ENCODE results near the gene GET3. TPM values are rescaled to one million over a fixed set of nuclear protein-coding genes. Genes with fewer than 3 reads are reported as not detected.
A peak's percentile ranks its signal among the peaks of the same experiment; 100 is the strongest.

The GET3 gene
- total and polyA plus RNA-seq, 2 of the 13 experiments (the other 11 are each of a cell fraction or from before 2014, with no cell fraction given): 57.7 to 59.4 TPM

DNA sequence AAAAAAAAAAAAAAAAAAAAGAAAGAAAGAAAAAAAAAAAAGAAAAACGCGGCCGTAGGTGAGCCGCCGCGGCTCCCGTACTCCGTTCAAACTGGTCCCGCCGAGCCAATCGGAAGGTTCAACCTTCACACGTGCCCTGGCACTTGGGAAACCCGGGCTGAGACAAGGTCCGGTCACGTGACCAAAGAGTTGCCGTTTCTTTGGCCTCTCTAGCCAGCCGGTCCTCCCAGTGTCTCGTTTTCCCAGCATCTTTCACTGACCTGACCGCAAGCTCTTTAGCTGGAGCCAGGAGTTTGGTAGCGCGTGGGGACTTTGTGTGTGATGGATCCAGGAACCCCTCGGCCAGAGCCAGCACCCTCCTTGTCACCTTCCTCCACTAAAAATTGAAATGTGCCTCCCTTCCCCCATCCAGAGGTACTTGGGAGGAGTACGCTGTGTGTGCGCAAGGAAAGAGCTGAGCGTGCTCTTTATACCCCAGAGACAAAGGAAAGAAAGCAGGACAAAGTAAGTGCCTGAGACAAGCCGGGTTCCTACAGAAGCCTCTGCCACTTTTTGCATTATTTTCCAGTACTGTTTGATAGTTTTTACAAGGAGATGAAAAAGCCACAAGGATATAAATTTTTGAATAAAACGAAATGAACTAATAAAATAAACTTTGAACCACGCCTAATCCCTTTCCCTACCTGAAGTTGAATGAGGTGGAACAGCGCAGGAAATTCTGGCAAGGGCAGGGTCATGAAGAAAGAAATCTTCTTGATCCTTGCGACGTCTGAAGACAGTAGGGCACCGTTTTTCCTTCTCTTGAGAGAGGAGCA, 14.5 kb upstream of the GET3 start (continued):
- TF ChIP-seq ZBED4 (CRISPR knock-in tag; IDR thresholded peaks at IDR 0.05; ENCODE audit: borderline replicate concordance) (0 out of 2 replicates have a peak, but pooled peaks have one; percentile 9), CREM (IDR thresholded peaks at IDR 0.05) (peak; percentile 86), CREM (CRISPR knock-in tag; IDR thresholded peaks at IDR 0.05) (no peak), MXI1 (IDR thresholded peaks at IDR 0.05; ENCODE audit: borderline replicate concordance, low read depth, low read length) (peak; percentile 83; the same call in 1 of the 3 replicates), ZNF251 (CRISPR knock-in tag; IDR thresholded peaks at IDR 0.05) (no peak), ZBTB3 (CRISPR knock-in tag; IDR thresholded peaks at IDR 0.05; ENCODE audit: borderline replicate concordance, low read depth) (no peak), HOXA5 (CRISPR knock-in tag; IDR thresholded peaks at IDR 0.05) (0 out of 2 replicates have a peak, but pooled peaks have one; percentile 24), NR2C2 (CRISPR knock-in tag; IDR thresholded peaks at IDR 0.05; ENCODE audit: borderline replicate concordance) (peak; percentile 82), BRD4 (CRISPR knock-in tag; IDR thresholded peaks at IDR 0.05) (peak; percentile 61; the same call in 1 of the 2 replicates)
- TF ChIP-seq, protein P1, sequence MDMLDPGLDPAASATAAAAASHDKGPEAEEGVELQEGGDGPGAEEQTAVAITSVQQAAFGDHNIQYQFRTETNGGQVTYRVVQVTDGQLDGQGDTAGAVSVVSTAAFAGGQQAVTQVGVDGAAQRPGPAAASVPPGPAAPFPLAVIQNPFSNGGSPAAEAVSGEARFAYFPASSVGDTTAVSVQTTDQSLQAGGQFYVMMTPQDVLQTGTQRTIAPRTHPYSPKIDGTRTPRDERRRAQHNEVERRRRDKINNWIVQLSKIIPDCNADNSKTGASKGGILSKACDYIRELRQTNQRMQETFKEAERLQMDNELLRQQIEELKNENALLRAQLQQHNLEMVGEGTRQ (IDR thresholded peaks at IDR 0.05; ENCODE audit: low read depth, low read length): peak; percentile 99
- TF ChIP-seq, protein P1 (CRISPR knock-in tag; IDR thresholded peaks at IDR 0.05; ENCODE audit: borderline replicate concordance): peak; percentile 97; the same call in 1 of the 2 replicates
- TF ChIP-seq, protein P2, sequence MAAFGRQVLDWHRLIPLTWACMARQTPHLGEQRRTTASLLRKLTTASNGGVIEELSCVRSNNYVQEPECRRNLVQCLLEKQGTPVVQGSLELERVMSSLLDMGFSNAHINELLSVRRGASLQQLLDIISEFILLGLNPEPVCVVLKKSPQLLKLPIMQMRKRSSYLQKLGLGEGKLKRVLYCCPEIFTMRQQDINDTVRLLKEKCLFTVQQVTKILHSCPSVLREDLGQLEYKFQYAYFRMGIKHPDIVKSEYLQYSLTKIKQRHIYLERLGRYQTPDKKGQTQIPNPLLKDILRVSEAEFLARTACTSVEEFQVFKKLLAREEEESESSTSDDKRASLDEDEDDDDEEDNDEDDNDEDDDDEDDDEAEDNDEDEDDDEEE (CRISPR knock-in tag; IDR thresholded peaks at IDR 0.05): no peak
- TF ChIP-seq, protein P3, sequence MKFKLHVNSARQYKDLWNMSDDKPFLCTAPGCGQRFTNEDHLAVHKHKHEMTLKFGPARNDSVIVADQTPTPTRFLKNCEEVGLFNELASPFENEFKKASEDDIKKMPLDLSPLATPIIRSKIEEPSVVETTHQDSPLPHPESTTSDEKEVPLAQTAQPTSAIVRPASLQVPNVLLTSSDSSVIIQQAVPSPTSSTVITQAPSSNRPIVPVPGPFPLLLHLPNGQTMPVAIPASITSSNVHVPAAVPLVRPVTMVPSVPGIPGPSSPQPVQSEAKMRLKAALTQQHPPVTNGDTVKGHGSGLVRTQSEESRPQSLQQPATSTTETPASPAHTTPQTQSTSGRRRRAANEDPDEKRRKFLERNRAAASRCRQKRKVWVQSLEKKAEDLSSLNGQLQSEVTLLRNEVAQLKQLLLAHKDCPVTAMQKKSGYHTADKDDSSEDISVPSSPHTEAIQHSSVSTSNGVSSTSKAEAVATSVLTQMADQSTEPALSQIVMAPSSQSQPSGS (CRISPR knock-in tag; IDR thresholded peaks at IDR 0.05): peak; percentile 71
- TF ChIP-seq, protein P4, sequence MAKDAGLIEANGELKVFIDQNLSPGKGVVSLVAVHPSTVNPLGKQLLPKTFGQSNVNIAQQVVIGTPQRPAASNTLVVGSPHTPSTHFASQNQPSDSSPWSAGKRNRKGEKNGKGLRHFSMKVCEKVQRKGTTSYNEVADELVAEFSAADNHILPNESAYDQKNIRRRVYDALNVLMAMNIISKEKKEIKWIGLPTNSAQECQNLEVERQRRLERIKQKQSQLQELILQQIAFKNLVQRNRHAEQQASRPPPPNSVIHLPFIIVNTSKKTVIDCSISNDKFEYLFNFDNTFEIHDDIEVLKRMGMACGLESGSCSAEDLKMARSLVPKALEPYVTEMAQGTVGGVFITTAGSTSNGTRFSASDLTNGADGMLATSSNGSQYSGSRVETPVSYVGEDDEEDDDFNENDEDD (CRISPR knock-in tag; IDR thresholded peaks at IDR 0.05; ENCODE audit: borderline replicate concordance): peak; percentile 88; the same call in 1 of the 2 replicates
- TF ChIP-seq, protein P5, sequence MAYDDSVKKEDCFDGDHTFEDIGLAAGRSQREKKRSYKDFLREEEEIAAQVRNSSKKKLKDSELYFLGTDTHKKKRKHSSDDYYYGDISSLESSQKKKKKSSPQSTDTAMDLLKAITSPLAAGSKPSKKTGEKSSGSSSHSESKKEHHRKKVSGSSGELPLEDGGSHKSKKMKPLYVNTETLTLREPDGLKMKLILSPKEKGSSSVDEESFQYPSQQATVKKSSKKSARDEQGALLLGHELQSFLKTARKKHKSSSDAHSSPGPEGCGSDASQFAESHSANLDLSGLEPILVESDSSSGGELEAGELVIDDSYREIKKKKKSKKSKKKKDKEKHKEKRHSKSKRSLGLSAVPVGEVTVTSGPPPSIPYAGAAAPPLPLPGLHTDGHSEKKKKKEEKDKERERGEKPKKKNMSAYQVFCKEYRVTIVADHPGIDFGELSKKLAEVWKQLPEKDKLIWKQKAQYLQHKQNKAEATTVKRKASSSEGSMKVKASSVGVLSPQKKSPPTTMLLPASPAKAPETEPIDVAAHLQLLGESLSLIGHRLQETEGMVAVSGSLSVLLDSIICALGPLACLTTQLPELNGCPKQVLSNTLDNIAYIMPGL (CRISPR knock-in tag; IDR thresholded peaks at IDR 0.05; ENCODE audit: borderline replicate concordance in 1 of 2, low read depth in 1 of 2): peak in 1 of 2 experiments; percentile 29; a peak in 2 of 4 replicates

Data from HepG2 (cell line).